Measurements from ENCODE around the gene FGF14.
A peak's percentile ranks its signal among the peaks of the same experiment; 100 is the strongest.

FGF14 gene

GRCh38 chr13:102169471-102170015, 232.3 kb downstream of the FGF14 start:
- no peak for DNase-seq (ENCODE audit: low read depth)
- TF ChIP-seq CTCF (conservative IDR thresholded peaks at IDR 0.05; ENCODE audit: low read depth, low read length) = no peak
- H3K4me3 ChIP-seq (ENCODE audit: low read depth, low read length) = no peak overlapping the region

- H3K4me3 ChIP-seq (ENCODE audit: low read depth, low read length) = no peak overlapping the region
- DNase-seq (ENCODE audit: low read depth) = no peak
- no peak for TF ChIP-seq CTCF (conservative IDR thresholded peaks at IDR 0.05; ENCODE audit: low read depth, low read length)
These were observed 249.1 kb downstream of the FGF14 start for GRCh38 chr13:102152790-102153189.

GRCh38 chr13:102147353-102147752, 254.5 kb downstream of the FGF14 start:
- TF ChIP-seq CTCF (conservative IDR thresholded peaks at IDR 0.05; ENCODE audit: low read depth, low read length) = no peak
- no peak overlapping the region for H3K4me3 ChIP-seq (ENCODE audit: low read depth, low read length)
- no peak for DNase-seq (ENCODE audit: low read depth)

GRCh38 chr13:102145750-102146149, 256.1 kb downstream of the FGF14 start:
- no peak for TF ChIP-seq CTCF (conservative IDR thresholded peaks at IDR 0.05; ENCODE audit: low read depth, low read length)
- no peak overlapping the region for H3K4me3 ChIP-seq (ENCODE audit: low read depth, low read length)
- DNase-seq (ENCODE audit: low read depth) = no peak

GRCh38 chr13:102142473-102142826, 259.4 kb downstream of the FGF14 start:
- no peak for DNase-seq (ENCODE audit: low read depth)
- no peak for TF ChIP-seq CTCF (conservative IDR thresholded peaks at IDR 0.05; ENCODE audit: low read depth, low read length)

GRCh38 chr13:102141625-102142472, 260.0 kb downstream of the FGF14 start:
- peak; percentile 71 for TF ChIP-seq CTCF (conservative IDR thresholded peaks at IDR 0.05; ENCODE audit: low read depth, low read length)
- peak; percentile 60 for DNase-seq (ENCODE audit: low read depth)
- H3K4me3 ChIP-seq (ENCODE audit: low read depth, low read length) = no peak overlapping the region

More at GRCh38 chr13:102142473-102142826, 259.4 kb downstream of the FGF14 start:
- no peak overlapping the region for H3K4me3 ChIP-seq (ENCODE audit: low read depth, low read length)

GRCh38 chr13:102139626-102140025, 262.2 kb downstream of the FGF14 start:
- TF ChIP-seq CTCF (conservative IDR thresholded peaks at IDR 0.05; ENCODE audit: low read depth, low read length) = no peak
- DNase-seq (ENCODE audit: low read depth) = no peak
- no peak overlapping the region for H3K4me3 ChIP-seq (ENCODE audit: low read depth, low read length)

Measured in choroid plexus epithelial cell (primary cell).